Spinal cord (tissue), 10 donors: Measurements from ENCODE around the gene BBIP1. TPM values are rescaled to one million over a fixed set of nuclear protein-coding genes. Genes with fewer than 3 reads are reported as not detected.

Experiments used
- DNase-seq, 6 donors: peaks; one replicate each; pipeline versions ENCODE4 v3.0.0 to v3.0.0-alpha.2; 2013 to 2015; ENCODE audit warnings: low spot score in 6 of 6, low read depth in 4 of 6
- H3K27ac ChIP-seq: one replicate; pipeline ENCODE4 v1.5.1; 2013; ENCODE audit warnings: low read depth, low read length, control low read depth
- H3K27me3 ChIP-seq: one replicate; pipeline ENCODE4 v1.6.1; 2013; ENCODE audit warnings: low read length; ENCODE audit not compliant: control insufficient read depth, insufficient read depth
- H3K36me3 ChIP-seq: one replicate; pipeline ENCODE4 v1.6.1; 2013; ENCODE audit warnings: low read length; ENCODE audit not compliant: control insufficient read depth, insufficient read depth
- H3K4me1 ChIP-seq: one replicate; pipeline ENCODE4 v1.6.1; 2013; ENCODE audit warnings: low read length; ENCODE audit not compliant: control insufficient read depth, insufficient read depth
- H3K4me3 ChIP-seq: one replicate; pipeline ENCODE4 v1.5.1; 2013; ENCODE audit warnings: low read depth, low read length, control low read depth
- H3K9me3 ChIP-seq: one replicate; pipeline ENCODE4 v1.6.1; 2013; ENCODE audit warnings: low read length; ENCODE audit not compliant: control insufficient read depth, insufficient read depth
- WGBS: methylation state at CpG from one replicate; pipeline ENCODE4 v1.1.5; 2013; ENCODE audit warnings: missing lambda C conversion rate; ENCODE audit not compliant: insufficient coverage; 5-methylcytosine and 5-hydroxymethylcytosine counted together
- polyA plus RNA-seq, 2 donors: library from polyadenylated mRNA; unstranded; fragments of 120-200 nt; gene quantifications; one replicate each; pipeline ENCODE4 v1.2.1, GENCODE V29; 2013; ENCODE audit not compliant: insufficient read length in 2 of 2
- total RNA-seq, 2 donors: library from RNA; depleted of rRNA in 1 of 2; stranded (reverse); fragments of 120-200 nt in 1 of 2; fragments of >200 nt in 1 of 2; gene quantifications; one replicate each; pipeline versions ENCODE4 v1.2.3 to v1.2.4, GENCODE V29; 2013 to 2014
- donor health status: healthy.

The BBIP1 gene
- total and polyA plus RNA-seq, 4 donors, result 45.7 to 78.6 (median 62.7) TPM

- no peaks in the 10 kb centered on the region for H3K27me3 ChIP-seq
- H3K4me3 ChIP-seq, result no peak overlapping the region
- peaks cover 2% of the 10 kb centered on the region for H3K9me3 ChIP-seq
- H3K36me3 ChIP-seq, result no peaks in the 10 kb centered on the region
- DNase-seq, result peak in 2 of 6 donors; percentile 13 to 70
- no CpG with 5 or more reads among the region's 4 CpGs for WGBS
- H3K4me1 ChIP-seq, result no peaks in the 10 kb centered on the region
- H3K27ac ChIP-seq, result no peak overlapping the region
Measured at GRCh38 chr10:110959379-110960332, 40.7 kb upstream of the BBIP1 start.

DNA sequence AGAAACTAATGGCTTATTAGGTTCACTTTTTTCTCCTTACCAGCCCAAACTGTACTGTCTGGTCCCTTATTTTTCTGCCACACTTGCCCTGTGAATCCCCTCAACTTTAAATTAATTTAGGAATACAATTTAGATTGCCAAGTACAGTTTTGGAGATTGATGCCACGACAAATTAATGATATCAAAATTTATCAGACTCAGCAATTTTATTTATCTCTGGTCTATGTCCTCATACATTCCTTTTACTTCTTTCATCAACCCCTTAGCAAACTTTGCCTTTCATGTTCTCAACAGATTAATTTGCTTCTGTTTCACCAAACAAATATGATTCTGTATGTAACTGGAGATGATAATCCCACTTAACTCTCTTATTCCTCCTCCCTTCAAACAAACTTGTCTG, 38.6 kb upstream of the BBIP1 start:
- WGBS, result 80% methylated on average over 1 of the region's 1 CpG
- no peak overlapping the region for H3K27ac ChIP-seq
- DNase-seq, result no peak
- H3K4me3 ChIP-seq, result no peak overlapping the region
- no peaks in the 10 kb centered on the region for H3K27me3 ChIP-seq
- peaks cover 2% of the 10 kb centered on the region for H3K9me3 ChIP-seq
- H3K36me3 ChIP-seq, result no peaks in the 10 kb centered on the region
- H3K4me1 ChIP-seq, result no peaks in the 10 kb centered on the region

DNA sequence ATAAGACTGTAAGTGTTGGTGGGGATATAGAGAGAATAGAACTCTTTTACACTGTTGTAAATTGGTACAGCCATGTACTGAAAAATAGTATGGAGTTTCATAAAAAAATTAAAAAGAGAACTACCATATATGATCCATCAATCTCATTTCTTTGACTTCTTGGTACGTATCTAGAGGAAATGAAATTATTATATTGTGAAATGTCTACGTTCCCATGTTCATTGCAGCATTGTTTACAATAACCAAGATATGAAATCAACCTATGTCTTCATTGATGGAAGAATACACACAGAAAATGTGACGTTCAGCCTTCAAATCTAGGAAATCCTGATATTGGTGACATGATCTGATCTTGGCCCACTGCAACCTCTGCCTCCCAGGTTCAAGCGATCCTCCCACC, 32.4 kb upstream of the BBIP1 start:
- no peaks in the 10 kb centered on the region for H3K27me3 ChIP-seq
- 100% methylated on average over 2 of the region's 4 CpGs for WGBS
- H3K36me3 ChIP-seq, result no peaks in the 10 kb centered on the region
- DNase-seq, result no peak
- no peak overlapping the region for H3K27ac ChIP-seq
- H3K4me1 ChIP-seq, result no peaks in the 10 kb centered on the region
- no peak overlapping the region for H3K4me3 ChIP-seq
- H3K9me3 ChIP-seq, result peaks cover 6% of the 10 kb centered on the region

DNA sequence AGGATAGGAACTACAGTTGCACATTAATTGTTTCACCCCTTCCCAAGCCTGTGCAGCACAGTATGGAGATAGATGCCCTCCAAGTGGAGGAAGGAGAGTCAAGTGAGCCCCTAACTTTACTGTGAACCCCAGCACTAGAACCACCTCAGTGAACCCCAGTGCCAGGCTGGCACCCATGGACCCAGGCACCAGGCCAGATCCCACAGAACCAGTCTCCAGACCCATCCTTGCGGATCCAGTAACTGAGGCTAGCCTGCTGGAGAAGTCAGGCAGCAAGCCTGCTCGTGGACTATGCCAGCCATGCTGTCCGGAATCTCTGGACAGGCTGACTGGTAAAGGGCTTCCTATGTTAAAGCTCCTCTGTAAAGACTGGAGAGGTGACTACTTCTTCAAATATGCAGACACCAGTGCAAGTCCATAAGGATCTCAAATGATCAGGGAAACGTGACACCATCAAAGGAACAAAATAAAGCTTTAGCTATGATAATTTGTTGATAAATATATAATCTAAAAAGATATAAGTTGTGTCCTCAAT, 28.1 kb upstream of the BBIP1 start:
- 67% methylated on average over 3 of the region's 4 CpGs for WGBS
- H3K27ac ChIP-seq, result no peak overlapping the region
- H3K4me1 ChIP-seq, result no peaks in the 10 kb centered on the region
- no peak overlapping the region for H3K4me3 ChIP-seq
- no peaks in the 10 kb centered on the region for H3K36me3 ChIP-seq
- no peaks in the 10 kb centered on the region for H3K27me3 ChIP-seq
- H3K9me3 ChIP-seq, result peaks cover 7% of the 10 kb centered on the region
- DNase-seq, result no peak

DNA sequence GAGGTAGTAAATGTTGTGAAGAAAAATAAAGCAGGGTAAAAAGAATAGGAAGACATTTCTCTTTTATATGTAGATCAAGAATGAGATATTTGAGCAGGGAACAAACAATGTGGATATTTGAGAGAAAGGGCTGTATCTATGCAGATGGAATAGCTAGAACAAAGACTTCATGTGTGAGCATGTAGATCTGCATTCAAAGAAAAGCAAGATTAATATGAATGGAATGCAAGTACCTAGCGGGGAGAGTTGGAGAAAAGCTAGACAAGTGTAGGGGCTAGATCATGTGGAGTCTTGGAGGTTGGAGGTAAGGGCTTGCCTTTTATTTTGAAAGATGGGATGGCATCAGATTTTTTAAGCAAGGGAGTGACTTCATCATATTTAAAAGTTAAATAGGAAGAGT, 27.5 kb upstream of the BBIP1 start:
- no peaks in the 10 kb centered on the region for H3K4me1 ChIP-seq
- no peak for DNase-seq
- H3K27me3 ChIP-seq, result no peaks in the 10 kb centered on the region
- no peaks in the 10 kb centered on the region for H3K36me3 ChIP-seq
- H3K27ac ChIP-seq, result no peak overlapping the region
- 80% methylated on average over 1 of the region's 1 CpG for WGBS
- no peak overlapping the region for H3K4me3 ChIP-seq
- H3K9me3 ChIP-seq, result peaks cover 7% of the 10 kb centered on the region

DNA sequence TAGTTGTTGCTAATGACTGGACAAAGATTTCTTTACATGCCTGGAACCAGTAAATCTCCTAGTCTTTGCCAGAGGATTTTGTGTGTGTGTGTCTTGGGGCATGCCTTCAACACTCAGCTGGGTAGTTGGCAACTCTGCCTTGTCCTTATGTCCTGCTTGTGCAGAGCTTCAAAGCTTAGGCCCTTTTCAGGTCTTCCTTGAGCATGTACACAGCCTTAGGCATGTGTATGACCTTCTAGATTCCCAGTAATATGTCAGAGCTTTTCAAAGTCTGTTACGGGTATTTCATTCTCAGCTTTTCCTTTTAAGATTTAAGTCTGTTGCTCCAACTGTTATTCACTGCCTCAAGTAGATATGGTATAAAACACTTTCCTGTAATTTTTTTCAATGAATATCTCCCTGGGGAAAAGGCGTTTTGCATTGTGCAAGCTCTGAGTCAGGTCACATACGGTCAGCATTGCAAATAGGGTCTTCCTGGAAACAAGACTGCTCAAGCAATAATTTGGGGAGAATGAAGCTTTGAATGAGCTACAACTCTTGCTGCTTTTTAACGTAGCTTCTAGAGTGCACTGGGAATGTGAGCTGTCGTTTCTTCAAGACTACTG, 25.9 kb upstream of the BBIP1 start:
- no peak overlapping the region for H3K4me3 ChIP-seq
- DNase-seq, result no peak

DNA sequence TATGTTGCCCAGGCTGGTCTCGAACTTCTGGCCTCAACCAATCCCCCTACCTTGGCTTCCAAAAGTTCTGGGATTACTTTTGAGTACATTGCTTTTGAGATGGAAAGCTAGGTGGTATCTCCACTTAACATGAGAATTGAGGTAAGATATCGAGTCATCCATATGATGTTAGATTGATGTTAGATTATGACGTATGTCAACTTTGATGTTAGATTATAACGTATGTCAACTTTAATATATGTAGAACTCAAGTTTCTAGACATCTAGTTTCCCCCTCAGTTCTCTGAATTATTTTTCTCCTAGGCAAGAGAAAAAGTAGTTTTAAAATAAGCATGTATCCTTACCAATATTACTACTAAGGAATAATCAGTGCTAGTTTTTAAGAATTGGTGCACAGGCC, 20.4 kb upstream of the BBIP1 start:
- DNase-seq, result no peak
- H3K4me1 ChIP-seq, result no peaks in the 10 kb centered on the region
- peaks cover 4% of the 10 kb centered on the region for H3K36me3 ChIP-seq
- H3K9me3 ChIP-seq, result peaks cover 2% of the 10 kb centered on the region
- no peak overlapping the region for H3K27ac ChIP-seq
- WGBS, result no CpG with 5 or more reads among the region's 4 CpGs
- H3K27me3 ChIP-seq, result no peaks in the 10 kb centered on the region
- H3K4me3 ChIP-seq, result no peak overlapping the region

More for the DNA sequence above, 25.9 kb upstream of the BBIP1 start:
- no peaks in the 10 kb centered on the region for H3K27me3 ChIP-seq
- H3K9me3 ChIP-seq, result peaks cover 7% of the 10 kb centered on the region
- no peaks in the 10 kb centered on the region for H3K4me1 ChIP-seq
- peaks cover 4% of the 10 kb centered on the region for H3K36me3 ChIP-seq
- 79% methylated on average over 3 of the region's 5 CpGs for whole genome bisulfite sequencing
- H3K27ac ChIP-seq, result no peak overlapping the region

GRCh38 chr10:110936757-110937156, 17.8 kb upstream of the BBIP1 start:
- Histone ChIP-seq H3K27me3 (no peaks in the 10 kb centered on the region), H3K36me3 (peaks cover 4% of the 10 kb centered on the region), H3K27ac (no peak overlapping the region), H3K9me3 (no peaks in the 10 kb centered on the region), H3K4me1 (no peaks in the 10 kb centered on the region), H3K4me3 (no peak overlapping the region)
- 98% methylated on average over 18 of the region's 18 CpGs for WGBS
- DNase-seq, result no peak

GRCh38 chr10:110932505-110933180, 13.7 kb upstream of the BBIP1 start:
- Histone ChIP-seq H3K27me3 (no peaks in the 10 kb centered on the region), H3K9me3 (no peaks in the 10 kb centered on the region), H3K4me3 (no peak overlapping the region), H3K4me1 (no peaks in the 10 kb centered on the region), H3K36me3 (no peaks in the 10 kb centered on the region), H3K27ac (no peak overlapping the region)
- WGBS, result no CpG with 5 or more reads among the region's 1 CpG
- DNase-seq, result no peak
